ENCODE data around the gene BID. TPM values are rescaled to one million over a fixed set of nuclear protein-coding genes. Genes with fewer than 3 reads are reported as not detected.

BID gene
- total and polyA plus RNA-seq, 10 of the 15 experiments (the other 5 are each of a cell fraction or from before 2014, with no cell fraction given): 7.9 to 241 (median 136) TPM

GRCh38 chr22:17814084-17814483, 39.8 kb upstream of the BID start (continued):
- no peak for TF ChIP-seq E4F1 (IDR thresholded peaks at IDR 0.05; ENCODE audit: borderline replicate concordance, partially characterized antibody)
- TF ChIP-seq MXI1 (IDR thresholded peaks at IDR 0.05; ENCODE audit: low read depth, low read length): no peak

GRCh38 chr22:17811119-17811518, 36.9 kb upstream of the BID start:
- ChIA-PET RAD21 (ENCODE audit: unreplicated experiment) (no interaction called here), POLR2A (no interaction called here), CTCF (no interaction called here), SMC1A (ENCODE audit: uncharacterized antibody, unreplicated experiment) (no interaction called here)
- 100% methylated on average over 4 of the region's 4 CpGs for WGBS (ENCODE audit: insufficient coverage, insufficient replicate concordance, low lambda C conversion rate, missing lambda C conversion rate)
- BruUV-seq (replicated peaks): no TSS peak
- H3K27me3 ChIP-seq (replicated peaks in 1 of 2; ENCODE audit: control insufficient read depth in 2 of 2, insufficient read depth in 2 of 2, low read length in 1 of 2): no peaks in the 10 kb centered on the region
- ATAC-seq: no peak
- peaks cover 15 to 24% of the 10 kb centered on the region in 2 experiments for H3K36me3 ChIP-seq (ENCODE audit: control insufficient read depth in 2 of 2, insufficient read depth in 2 of 2, low read length in 1 of 2)
- FAIRE-seq: no peak
- no peak overlapping the region for H3K4me2 ChIP-seq (ENCODE audit: control insufficient read depth, insufficient read depth)
- H3K4me3 ChIP-seq: no peak overlapping the region
- no peaks in the 10 kb centered on the region for H4K20me1 ChIP-seq (ENCODE audit: control insufficient read depth, insufficient read depth)
- in situ Hi-C loops (cut with MboI) (no loop called here), intact Hi-C loops (cut with micrococcal nuclease; ENCODE audit: unreplicated experiment) (no loop called here)
- no peak overlapping the region for H3K27ac ChIP-seq (ENCODE audit: control insufficient read depth, insufficient read depth)
- H3K9ac ChIP-seq (ENCODE audit: control insufficient read depth, insufficient read depth, low read length): no peak overlapping the region
- no peaks in the 10 kb centered on the region for H3K9me3 ChIP-seq (replicated peaks; ENCODE audit: control insufficient read depth, insufficient read depth, low read length)
- no peaks in the 10 kb centered on the region for H3K79me2 ChIP-seq (ENCODE audit: control insufficient read depth, insufficient read depth, low read length)
- H2AFZ ChIP-seq (ENCODE audit: control insufficient read depth, low read depth, low read length): no peak overlapping the region
- no peaks in the 10 kb centered on the region for H3K4me1 ChIP-seq (ENCODE audit: control insufficient read depth, insufficient read depth, low read length)
- no peak for DNase-seq (ENCODE audit: low read depth, low spot score)
- TF ChIP-seq SREBF2 (IDR thresholded peaks at IDR 0.05; ENCODE audit: low read length) (no peak), ATF3 (IDR thresholded peaks at IDR 0.05; ENCODE audit: borderline replicate concordance, extremely low read depth, low read depth, low read length) (no peak), IKZF1 (conservative IDR thresholded peaks at IDR 0.05) (no peak), JUND (IDR thresholded peaks at IDR 0.05; ENCODE audit: low read depth, low read length) (no peak), NFIC (IDR thresholded peaks at IDR 0.05; ENCODE audit: low read depth, low read length) (no peak), DPF2 (IDR thresholded peaks at IDR 0.05) (no peak), BCL3 (IDR thresholded peaks at IDR 0.05; ENCODE audit: borderline replicate concordance, insufficient read depth, low read depth, low read length, poor library complexity, severe bottlenecking) (no peak), ZBTB33 (IDR thresholded peaks at IDR 0.05) (no peak), ZNF24 (IDR thresholded peaks at IDR 0.05) (no peak), LARP7 (IDR thresholded peaks at IDR 0.05) (no peak), PML (IDR thresholded peaks at IDR 0.05; ENCODE audit: low read length) (no peak), HDGF (IDR thresholded peaks at IDR 0.05) (no peak), RBBP5 (conservative IDR thresholded peaks at IDR 0.05) (no peak), ESRRA (IDR thresholded peaks at IDR 0.05; ENCODE audit: low read length) (no peak)

Measured in GM12878 (cell line).